ENCODE measurements around the gene KMT2C.
"Not testable (repeated sequence)": the region's sequence is repeated elsewhere in the genome, so short reads cannot be mapped to it uniquely, and the experiment has no call there.

- TF ChIP-seq, protein P1, sequence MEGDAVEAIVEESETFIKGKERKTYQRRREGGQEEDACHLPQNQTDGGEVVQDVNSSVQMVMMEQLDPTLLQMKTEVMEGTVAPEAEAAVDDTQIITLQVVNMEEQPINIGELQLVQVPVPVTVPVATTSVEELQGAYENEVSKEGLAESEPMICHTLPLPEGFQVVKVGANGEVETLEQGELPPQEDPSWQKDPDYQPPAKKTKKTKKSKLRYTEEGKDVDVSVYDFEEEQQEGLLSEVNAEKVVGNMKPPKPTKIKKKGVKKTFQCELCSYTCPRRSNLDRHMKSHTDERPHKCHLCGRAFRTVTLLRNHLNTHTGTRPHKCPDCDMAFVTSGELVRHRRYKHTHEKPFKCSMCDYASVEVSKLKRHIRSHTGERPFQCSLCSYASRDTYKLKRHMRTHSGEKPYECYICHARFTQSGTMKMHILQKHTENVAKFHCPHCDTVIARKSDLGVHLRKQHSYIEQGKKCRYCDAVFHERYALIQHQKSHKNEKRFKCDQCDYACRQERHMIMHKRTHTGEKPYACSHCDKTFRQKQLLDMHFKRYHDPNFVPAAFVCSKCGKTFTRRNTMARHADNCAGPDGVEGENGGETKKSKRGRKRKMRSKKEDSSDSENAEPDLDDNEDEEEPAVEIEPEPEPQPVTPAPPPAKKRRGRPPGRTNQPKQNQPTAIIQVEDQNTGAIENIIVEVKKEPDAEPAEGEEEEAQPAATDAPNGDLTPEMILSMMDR (IDR thresholded peaks at IDR 0.05; ENCODE audit: poor library complexity), result peak; percentile 52
- not testable (repeated sequence) for TF ChIP-seq EZH2 (IDR thresholded peaks at IDR 0.05; ENCODE audit: borderline replicate concordance); EZH2phosphoT487 (IDR thresholded peaks at IDR 0.05; ENCODE audit: low read depth, severe bottlenecking, unreplicated experiment)
Measured at GRCh38 chr7:152394214-152394613, 41.6 kb downstream of the KMT2C start.
